Stimulated activated CD4-positive, alpha-beta T cell treated with anti-CD3 and anti-CD28 coated beads, Interleukin-15, amount 100 ng/mL, for 48 hours (primary cell): ENCODE results near the gene ASCC2.
A peak's percentile ranks its signal among the peaks of the same experiment; 100 is the strongest.
"Not testable (repeated sequence)": the region's sequence is repeated elsewhere in the genome, so short reads cannot be mapped to it uniquely, and the experiment has no call there.

Source experiments
- DNase-seq, 2 donors: peaks; one replicate each; pipeline ENCODE4 v3.0.0-alpha.2; 2020; ENCODE audit warnings: low read depth in 2 of 2

ASCC2 gene

DNA sequence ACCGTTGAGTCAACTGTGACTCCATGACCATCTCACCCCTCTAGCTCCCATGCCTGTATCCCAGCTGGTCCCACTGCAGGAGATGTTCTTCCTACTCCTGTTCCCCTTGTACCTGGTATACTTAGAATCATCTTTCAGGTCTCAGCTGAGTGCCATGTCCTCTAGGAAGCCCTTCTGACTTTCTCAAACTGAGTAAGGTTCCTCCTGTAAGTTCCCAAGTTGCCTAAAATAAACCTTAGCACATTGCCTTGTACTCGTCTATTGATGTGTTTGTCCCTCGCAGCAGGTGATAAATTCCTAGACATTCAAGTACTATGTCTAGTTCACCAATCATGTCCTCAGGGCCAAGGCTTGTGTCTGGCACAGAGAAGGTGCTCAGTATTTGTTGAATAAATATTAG is 18.4 kb upstream of the ASCC2 start:
- no peak for DNase-seq

DNA sequence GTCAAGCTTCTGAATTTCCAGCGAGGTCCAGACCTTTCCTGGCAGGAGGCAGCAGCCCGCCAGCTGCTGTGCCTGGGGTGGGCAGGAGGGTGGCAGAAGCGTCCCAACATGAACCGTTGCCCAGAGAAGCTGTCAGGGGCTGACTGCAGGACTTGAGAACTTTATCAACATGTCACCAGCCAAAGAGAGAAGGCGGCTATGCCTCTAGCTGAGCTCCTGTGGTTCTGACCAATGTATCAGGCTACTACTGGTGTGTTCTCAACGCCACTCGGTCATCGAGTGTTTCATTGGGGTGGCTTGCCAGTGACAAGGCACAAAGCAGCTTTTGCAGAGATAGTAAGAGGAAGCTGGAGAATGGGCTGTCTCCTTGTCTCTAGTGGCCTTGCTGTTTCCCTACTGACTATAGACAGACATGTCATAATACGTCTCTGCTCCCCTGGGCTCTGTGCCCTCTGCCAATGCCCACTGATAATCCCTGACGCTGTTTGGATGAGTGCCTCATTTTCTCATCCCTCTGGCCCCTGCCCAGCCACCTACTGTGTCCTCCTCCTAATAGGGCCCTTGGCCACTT is 17.6 kb upstream of the ASCC2 start:
- DNase-seq, result no peak

DNA sequence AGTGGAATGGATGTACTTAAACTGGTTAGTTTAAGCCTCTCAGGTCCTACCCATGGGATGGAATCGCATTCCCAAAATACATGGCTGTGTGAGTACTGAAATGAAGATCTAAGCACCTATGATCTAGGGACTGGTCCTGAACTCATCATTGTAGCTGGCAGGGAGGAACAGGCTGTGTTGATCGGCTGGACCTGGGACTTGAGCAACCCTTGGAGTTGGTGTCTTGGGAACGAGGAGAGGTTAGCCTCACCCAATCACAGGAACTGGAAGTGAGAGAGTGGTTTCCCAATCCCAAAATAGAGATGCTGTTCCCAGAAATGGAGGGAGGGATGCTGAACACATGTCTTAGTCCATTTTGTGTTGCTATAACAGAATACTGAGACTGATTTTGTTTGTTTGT is 16.4 kb upstream of the ASCC2 start:
- no peak for DNase-seq

DNA sequence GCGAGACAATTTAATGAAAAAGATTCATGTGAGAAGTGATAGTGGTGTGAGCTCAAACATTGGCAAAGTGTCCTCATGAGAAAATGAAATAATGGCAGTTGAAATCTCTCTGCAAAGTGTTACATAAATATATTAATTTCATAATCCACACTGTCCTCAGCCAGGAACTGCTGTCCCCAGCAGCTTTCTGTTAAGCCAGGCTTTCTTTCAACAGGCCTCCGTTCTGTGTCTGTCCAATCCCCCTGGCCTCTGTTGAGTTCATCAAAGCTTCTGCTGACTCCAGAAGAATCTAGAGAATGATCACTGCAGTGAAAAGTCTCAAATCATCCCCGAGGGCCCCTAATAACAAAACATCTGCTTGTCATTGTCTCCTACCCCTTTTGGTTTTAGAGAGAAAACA is 10.0 kb upstream of the ASCC2 start:
- DNase-seq, result no peak

DNA sequence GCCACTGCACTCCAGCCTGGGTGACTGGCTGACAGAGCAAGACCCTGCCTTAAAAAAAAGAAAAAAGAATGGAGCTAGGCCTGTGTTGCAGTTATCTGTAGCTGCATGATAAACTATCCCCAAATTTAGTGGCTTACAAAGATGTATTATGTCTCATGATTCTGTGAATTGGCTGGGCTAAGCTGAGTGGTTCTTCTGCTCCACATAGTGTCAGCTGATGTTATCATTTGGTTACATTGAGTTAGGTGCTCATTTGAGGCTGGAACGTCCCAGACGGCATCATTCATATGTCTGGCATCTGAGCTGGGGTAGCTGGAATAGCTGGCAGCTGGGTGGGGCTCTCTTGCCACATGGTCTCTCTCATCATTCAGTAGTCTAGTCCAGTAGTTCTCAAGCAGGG is 8.2 kb upstream of the ASCC2 start:
- no peak for DNase-seq

DNA sequence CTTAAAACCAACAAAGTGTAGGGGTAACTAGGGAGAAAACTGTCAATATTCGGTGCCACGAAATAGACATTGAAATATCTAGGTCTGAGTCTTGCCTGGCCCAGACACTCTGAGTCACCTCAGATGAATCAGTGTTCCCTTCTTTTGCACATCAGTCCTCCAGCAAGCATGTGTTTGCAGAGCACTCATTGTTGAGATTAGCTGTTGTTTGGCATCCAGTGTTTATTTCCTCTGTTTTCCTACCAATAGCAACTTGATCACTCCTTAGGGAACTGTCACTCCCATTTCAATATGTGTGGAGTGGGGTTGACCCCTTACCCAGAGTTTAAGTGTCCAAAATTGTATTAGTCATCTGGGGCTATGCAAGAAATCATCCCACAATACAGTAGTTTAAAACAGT is 4.7 kb upstream of the ASCC2 start:
- no peak for DNase-seq

DNA sequence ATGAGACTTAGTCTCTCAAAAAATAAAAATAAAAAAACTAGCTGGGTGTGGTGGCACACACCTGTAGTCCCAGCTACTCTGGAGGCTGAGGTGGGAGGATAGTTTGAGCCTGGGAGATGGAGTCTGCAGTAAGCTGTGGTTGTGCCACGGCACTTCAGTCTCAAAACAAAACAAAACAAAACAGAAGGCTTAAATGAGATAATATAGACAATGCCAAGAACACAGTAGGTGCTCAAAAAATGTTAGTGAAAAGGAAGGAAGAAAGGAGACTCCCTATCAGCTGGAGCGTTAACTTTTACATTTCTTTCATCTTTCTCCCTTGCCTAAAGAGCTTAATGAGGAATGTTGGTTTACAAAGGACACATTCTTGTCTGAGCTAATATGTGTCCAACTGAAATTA is 4.1 kb upstream of the ASCC2 start:
- no peak for DNase-seq

DNA sequence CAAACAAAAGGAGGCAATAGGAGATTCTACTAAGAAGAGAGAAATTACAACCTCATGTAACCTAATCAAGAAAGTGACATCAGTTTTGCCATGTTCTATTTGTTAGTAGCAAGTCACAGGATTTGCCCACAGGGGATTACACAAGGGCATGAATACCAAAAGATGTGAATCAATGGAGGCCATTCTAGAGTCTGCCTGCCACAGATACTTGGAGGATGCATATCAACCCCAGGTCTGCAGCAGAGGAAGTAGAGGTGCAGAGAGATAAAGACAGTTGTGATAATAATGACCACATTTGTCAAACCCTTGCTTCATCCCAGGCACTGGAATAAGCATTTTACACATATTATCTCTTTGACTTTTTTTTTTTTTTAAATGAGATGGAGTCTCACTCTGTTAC is 2.4 kb upstream of the ASCC2 start:
- DNase-seq, result no peak

DNA sequence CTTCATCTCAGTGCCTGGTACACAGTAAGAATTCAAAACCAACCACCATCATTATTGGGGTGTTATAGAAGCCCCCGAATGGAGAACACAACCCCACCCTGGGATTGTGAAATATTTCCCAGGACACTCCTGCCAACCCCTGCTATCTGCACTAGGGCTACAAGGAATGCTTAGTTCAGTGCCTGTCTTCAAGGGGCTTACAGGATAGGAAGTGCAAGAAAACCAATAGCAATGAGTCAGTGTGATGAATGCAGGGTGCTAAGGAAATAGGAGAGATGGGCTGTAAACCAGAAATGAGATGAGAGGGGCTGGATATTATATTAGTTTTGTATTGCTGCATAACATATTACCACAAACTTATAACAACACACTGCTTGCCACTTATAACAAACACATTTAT is 965 bp upstream of the ASCC2 start:
- no peak for DNase-seq

DNA sequence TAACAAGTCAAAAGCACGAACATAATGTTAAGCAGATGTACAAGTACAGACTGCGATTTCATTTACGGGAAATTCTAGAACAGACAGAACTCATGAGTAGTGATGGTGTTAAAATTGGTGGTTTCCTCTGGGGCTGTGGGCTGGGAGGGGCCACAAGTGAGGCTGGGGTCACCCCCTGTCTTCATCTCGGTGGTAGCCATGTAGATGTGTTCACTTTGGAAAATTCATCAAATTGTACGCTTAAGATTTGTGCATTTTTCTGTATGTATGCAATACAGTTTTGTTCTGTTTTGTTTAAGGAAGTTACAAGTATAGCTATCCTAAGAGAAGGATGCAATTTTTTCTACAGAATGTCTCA is 504 bp upstream of the ASCC2 start:
- no peak for DNase-seq

DNA sequence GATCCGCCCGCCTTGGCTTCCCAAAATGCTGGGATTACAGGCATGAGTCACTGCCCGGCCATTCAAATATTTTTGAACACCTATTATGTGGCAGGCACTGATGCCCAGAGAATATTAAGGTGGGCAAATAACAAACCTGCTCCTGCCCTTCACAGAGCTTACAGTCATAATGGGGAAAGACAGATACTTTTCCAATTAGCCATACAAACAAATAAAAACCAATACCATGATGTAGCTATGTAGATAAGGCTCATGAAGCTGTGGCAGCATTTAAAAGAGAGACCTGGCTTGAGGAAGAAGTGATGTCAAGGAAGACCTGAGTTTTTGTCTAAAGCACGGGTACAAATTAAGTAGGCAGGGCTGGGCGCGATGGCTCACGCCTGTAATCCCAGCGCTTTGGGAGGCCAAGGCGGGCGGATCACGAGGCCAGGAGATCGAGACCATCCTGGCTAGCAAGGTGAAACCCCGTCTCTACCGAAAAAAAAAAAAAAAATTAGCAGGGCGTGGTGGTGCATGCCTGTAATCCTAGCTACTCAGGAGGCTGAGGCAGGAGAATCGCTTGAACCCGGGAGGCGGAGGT is 1.2 kb downstream of the ASCC2 start:
- DNase-seq, result not testable (repeated sequence)

DNA sequence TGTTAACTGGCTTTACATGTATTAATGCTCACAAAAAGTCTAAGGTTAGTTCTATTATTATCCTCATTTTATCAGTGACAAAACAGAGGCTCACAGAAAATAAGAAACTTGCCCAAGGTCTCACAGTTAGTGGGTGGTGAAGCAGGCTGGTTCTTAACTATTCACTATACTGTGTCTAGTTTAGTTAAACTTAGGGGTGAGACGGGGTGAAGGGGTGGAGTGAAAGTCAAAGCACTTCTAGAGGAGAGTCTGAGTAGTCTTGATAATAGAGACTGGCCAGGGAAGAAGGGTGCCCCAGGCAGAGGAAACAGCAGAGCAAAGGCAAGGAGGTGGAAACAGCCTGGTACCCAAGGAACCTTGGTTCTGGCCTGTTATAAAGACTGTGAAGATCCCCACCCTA is 4.0 kb downstream of the ASCC2 start:
- no peak for DNase-seq

DNA sequence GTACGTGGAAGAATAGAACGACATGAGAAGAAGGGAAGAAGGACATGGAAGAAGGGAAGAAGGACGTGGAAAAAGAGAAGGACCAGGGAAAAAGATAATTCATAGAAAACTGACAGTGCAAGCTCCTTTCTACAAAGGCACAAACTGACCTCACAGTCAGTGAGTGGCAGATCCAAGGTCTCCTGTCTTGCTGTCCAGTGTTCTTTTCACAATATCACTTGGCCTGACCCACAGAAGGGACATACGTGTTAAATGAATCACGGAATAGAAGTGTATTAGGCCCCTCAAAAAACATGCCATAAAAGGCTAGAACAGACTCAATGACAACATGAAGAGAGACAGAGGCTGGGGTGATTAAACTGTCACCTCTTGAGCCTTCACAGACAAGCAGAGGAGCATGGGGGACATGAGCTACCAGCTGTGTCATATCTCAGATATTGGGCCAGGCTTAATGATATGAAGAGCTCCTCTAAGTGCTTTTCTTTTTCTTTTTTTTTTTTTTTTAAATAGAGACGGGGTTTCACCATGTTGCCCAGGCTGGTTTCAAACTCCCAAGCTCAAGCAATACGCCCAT is 4.6 kb downstream of the ASCC2 start:
- no peak for DNase-seq

DNA sequence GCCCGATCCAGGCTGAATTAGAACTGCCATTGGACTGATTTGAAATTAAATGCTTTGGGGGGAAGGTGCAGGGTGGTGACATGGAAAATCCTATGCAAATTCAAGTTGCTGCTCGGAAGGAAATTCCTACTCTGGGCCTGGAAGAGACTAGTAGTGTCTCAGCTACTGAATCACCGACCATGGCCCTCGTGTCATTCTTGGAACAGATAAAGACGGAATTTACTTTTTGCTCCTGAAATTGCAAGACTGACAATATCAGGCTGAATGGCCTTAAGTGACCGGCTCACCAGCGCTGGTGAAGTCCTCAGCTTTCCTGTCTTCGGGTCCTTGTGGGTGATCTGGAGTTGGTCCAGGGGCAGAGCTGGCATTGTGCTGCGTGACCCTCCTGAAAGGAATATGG is 6.1 kb downstream of the ASCC2 start:
- no peak for DNase-seq

DNA sequence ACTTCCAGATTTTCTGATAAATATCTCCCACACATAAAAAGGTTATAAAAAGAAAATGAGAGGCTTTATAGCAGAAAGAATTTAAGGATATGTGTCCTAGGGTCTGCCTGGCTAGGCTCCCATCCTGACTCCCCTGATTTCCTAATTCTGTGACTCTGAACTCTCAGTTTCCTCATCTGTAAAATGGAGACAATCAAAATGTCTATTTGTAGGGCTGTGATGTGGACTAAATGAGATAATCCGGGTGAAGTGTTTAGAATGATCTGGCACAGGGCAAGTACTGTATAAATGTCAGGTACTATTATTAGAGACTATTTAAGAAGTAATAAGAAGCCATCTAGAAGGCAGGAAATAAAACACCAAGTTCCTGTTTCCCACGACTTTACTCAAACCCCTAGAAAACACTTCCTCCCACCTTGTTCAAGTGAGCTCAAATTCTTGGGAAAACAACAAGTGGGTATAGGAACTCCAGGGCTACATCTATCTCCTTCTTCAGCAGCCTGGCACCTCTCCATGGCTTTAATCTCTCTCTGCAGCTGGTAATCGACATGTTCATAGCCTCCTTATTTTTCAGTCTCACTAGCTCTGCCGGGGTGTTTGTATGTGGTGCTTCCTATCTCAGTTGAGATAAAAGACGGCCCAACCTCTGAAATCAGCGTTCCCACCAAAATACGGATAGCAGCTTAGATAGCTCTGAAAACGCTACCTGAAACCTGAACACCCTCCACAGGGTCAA is 6.7 kb downstream of the ASCC2 start:
- no peak for DNase-seq

DNA sequence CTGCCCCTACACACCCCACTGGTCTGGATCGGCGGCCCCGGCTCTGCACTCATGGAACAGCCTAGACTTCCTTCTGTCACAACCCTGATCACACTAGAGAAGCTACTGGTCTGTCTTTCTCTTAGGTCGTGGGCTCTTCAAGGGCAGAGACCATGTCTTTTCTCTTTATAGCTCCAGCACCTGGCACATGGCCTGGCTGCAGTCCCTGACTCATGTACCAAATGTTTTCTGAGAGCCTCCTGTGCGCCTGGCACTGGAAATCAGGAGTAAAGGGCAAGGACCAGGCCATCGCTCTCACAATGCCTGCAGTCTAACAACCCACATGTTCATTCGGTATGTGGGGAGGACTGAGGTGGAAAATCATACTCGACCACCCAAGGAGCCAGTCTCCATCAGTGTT is 7.5 kb downstream of the ASCC2 start:
- no peak for DNase-seq

DNA sequence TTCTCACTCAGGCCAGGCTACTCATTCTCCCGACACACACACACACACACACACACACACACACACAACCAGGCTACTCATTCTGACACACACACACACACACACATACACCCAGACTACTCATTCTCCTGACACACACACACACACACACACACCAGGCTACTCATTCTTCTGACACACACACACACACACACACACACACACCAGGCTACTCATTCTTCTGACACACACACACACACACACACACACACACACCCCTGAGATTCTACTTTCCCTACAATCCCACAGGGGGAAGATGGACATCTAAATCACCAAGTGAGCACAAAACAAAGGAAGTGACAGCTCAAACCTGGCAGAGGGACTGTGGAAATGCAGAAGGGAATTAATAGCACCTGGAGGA is 10.3 kb downstream of the ASCC2 start:
- not testable (repeated sequence) for DNase-seq

DNA sequence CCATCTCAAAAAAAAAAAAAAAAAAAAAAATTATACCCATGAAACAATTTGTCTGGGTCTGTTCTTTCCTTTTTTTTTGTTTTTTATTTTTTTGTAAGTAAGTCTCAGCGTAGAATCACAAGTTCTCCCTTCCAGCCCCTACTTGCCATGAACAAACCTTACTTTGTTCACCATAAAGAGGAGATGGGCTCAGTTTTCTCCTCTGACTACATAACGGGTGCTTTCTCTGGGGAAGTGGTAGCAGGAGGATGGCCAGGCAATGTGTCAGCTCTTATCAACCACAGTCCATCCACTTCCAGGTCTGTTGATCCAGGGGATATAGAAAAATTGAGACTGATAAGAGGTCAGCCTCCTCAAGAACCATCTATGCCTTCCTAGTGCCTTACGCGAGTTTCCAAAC is 11.0 kb downstream of the ASCC2 start:
- no peak for DNase-seq

DNA sequence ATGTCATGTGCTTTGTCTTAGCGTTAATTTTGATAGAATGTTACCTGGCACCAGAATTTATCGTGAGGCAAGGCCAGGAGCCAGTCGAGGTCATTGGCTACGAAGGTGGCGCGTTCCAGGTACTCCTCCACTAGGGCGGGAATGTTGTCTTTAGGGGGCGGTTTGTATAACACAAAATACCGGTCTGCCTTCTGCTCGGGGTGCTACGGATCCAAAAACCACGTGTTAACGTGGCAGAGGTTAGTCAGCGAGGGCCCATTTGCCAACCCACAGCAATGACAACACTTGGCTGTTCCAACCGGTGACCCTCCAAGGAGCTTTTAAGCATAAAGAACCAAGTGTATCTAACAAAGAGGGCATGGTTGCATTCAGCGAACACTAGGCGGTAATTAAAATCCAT is 12.5 kb downstream of the ASCC2 start:
- DNase-seq, result no peak

DNA sequence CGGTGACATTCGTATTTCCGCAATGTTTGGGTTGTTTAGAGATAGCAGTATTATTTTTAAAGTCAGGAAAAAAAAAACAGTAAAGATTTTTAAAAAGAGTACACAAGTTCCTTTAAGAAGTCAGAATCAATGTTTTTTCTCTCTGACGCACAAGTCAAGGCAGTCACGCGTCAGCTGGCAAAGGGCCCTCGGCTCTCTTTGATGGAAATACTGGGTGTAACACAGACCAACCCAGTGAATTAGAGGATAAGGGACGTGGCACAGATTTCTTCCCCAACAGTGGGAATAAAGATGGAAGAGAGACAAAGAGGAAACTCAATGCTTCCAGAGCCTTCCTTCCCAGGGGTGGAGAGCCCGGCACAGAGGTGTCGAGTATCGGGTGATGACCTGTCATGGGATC is 13.4 kb downstream of the ASCC2 start:
- DNase-seq, result no peak

DNA sequence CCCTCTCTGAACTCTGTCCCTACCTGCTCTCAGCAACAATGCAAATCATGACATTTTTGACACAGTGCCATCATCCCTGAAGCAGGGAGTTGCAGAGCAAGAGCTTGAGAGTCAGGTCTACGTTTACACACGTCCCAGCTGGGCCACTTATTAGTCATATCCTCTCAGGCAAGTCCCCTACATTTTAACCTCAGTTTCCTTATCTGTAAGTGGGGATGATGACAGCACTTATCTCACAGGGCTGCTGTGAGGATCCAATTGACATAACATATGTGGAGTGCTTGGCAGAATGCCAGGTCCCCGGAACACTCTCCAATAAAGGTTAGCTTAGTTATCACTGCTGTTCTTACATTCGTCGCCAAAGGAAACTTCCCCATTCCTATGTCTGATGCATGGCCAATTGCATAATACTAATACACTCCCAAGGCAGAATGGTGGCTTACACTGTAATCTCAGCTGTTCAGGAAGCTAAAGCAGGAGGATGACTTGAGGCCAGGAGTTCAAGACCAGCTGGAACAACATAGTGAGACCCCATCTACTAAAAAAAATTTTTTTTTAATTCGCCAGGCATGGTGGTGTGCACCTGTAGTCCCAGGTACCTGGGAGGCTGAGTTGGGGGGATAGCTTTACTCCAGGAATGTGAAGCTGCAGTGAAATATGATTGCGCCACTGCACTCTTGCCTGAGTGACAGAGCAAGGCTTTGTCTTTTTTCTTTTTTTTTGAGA is 16.6 kb downstream of the ASCC2 start:
- DNase-seq, result peak; percentile 10 to 25

DNA sequence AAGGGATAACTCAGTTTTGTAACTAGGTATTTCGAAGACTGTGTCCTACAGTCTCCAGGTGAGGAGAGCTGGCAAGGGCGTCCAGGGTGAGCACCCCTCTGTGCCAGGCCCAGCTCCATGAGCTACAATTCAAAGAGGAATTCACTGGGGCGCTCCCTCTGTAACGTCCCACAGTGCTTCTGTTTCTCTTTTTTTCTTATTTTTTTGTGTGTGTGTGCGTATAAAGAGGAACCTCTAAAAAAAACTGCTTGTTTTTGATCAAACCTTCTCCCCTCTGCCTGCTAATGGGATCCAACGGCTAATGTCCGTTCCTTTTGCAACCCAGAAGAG is 17.1 kb downstream of the ASCC2 start:
- no peak for DNase-seq

DNA sequence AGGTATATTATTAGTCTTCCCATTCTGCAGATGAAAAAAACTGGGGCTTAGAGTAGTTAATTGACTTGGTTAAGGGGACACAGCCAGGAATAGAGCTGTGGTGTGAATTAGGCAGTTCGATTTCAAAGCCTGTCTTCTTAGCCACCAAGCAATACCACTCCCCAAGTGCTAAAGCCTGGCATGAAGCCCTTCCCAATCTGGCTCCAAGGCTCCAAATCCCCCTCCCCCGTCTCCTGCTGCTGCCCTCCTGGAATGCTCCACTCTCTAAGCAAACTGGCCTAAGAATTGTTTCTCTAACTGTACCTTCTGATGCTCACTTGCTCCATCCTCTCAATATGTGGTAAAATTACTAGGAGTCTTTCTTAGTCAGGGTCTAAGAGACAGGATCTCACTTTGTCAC is 18.6 kb downstream of the ASCC2 start:
- DNase-seq, result no peak
